Neural progenitor cell (in vitro differentiated cells): ENCODE measurements around the gene CYP26A1.

Experiments used
- EZH2 ChIP-seq: fragments of 200-600 bp; sonication (generic); IDR thresholded peaks from 2 replicates; pipeline ENCODE4 v1.6.1; 2017; ENCODE audit warnings: antibody characterized with exemption, mild to moderate bottlenecking, moderate library complexity
- EZH2phosphoT487 ChIP-seq: fragments of 200-600 bp; sonication (generic); IDR thresholded peaks from 2 replicates; pipeline ENCODE4 v1.6.1; 2017; ENCODE audit warnings: antibody characterized with exemption
- TF ChIP-seq, protein P1 (sequence below): fragments of 200-600 bp; sonication (generic); IDR thresholded peaks from 2 replicates; pipeline ENCODE4 v1.5.1; 2017; ENCODE audit warnings: antibody characterized with exemption, mild to moderate bottlenecking

DNA sequence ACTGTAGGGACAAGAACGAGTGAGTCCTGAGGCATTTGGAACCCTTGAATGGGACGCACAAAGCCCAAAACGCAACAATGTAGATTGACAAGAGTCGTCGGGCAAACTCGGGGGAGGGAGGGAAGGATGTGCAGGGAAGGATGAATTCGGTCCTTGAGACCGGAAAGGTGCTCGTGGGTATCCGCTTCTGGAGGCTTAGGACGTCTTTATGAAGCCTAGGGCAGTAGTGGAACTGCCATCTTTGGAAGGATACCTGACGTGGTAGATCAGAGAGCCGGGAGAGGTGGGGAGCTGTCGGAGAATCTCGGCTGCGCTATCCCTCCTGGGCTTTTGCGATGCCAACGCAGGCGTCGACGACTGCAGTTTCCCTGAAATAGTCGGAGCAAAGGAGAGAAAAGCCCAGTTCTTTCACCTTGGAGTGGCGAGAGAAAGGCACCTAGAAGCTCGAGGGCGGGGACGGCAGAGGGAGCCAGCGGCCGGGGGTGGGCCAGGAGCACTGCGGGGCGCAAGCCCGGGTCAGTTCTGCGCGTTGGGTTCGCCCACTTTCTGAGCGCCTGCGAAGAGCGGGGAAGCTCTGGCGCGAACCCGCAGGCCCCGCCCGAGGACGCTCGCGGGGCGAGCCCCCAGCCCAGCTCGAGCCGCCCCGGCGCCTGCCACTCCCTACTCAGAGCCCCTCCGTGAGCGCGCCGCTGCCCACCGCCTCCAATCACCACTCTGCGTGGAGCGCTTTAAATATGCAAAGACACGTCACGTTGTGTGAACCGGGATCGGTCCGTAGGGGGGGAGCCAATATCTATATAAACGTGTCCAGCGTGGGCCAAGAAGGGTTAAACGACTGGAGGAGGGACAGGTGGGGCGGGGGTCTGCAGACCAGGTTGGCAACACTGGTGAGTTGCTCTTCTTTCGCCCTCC is 13.5 kb upstream of the CYP26A1 start, which contains the start of gene CYP26C1:
- TF ChIP-seq, protein P1, sequence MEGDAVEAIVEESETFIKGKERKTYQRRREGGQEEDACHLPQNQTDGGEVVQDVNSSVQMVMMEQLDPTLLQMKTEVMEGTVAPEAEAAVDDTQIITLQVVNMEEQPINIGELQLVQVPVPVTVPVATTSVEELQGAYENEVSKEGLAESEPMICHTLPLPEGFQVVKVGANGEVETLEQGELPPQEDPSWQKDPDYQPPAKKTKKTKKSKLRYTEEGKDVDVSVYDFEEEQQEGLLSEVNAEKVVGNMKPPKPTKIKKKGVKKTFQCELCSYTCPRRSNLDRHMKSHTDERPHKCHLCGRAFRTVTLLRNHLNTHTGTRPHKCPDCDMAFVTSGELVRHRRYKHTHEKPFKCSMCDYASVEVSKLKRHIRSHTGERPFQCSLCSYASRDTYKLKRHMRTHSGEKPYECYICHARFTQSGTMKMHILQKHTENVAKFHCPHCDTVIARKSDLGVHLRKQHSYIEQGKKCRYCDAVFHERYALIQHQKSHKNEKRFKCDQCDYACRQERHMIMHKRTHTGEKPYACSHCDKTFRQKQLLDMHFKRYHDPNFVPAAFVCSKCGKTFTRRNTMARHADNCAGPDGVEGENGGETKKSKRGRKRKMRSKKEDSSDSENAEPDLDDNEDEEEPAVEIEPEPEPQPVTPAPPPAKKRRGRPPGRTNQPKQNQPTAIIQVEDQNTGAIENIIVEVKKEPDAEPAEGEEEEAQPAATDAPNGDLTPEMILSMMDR: no peak
- TF ChIP-seq EZH2 (no peak), EZH2phosphoT487 (no peak)
